K562 (cell line): Measurements from ENCODE around the gene MYLK4. TPM values are rescaled to one million over a fixed set of nuclear protein-coding genes. Genes with fewer than 3 reads are reported as not detected.

Experiments
- ARID3B ChIP-seq: fragments of 250-450 bp; sonication (Bioruptor Pico); IDR thresholded peaks from 2 replicates; pipeline ENCODE4 v1.4.0; 2020; ENCODE audit warnings: borderline replicate concordance
- BCOR ChIP-seq: fragments of 450-650 bp; IDR thresholded peaks from 2 replicates; pipeline ENCODE4 v1.6.1; 2016
- BRD9 ChIP-seq: fragments of 450-650 bp; IDR thresholded peaks from 2 replicates; pipeline ENCODE4 v1.6.1; 2018; ENCODE audit warnings: low read depth; ENCODE audit not compliant: partially characterized antibody
- CREB3 ChIP-seq: fragments of 450-650 bp; conservative IDR thresholded peaks from 2 replicates; pipeline ENCODE4 v1.6.1; 2016; ENCODE audit warnings: missing genetic modification characterization, low read depth, mild to moderate bottlenecking, missing compliant biosample characterization, moderate library complexity
- CREBBP ChIP-seq: IDR thresholded peaks from one replicate; pipeline ENCODE4 v1.6.1; 2012; ENCODE audit warnings: low read depth, mild to moderate bottlenecking, control low read depth, inconsistent platforms, low read length
- ETS2 ChIP-seq: IDR thresholded peaks from 2 replicates; pipeline ENCODE4 v1.6.1; 2016; ENCODE audit warnings: borderline replicate concordance, missing genetic modification characterization, mild to moderate bottlenecking, moderate library complexity, missing compliant biosample characterization; ENCODE audit not compliant: poor library complexity, severe bottlenecking
- ETV6 ChIP-seq, 3 experiments: fragments of 150-350 bp in 1 of 3; sonication (generic) in 1 of 3; formaldehyde crosslinking in 1 of 3; IDR thresholded peaks; 2 replicates each; pipeline versions ENCODE4 v1.6.1 to v1.8.0; 2014 to 2022; ENCODE audit warnings: borderline replicate concordance in 2 of 3, low read depth in 2 of 3, antibody characterized with exemption in 1 of 3, low read length in 1 of 3, mild to moderate bottlenecking in 1 of 3, missing genetic modification reagents in 1 of 3
- FUS ChIP-seq: fragments of 200-400 bp; formaldehyde crosslinking; optimal IDR thresholded peaks from 2 replicates; pipeline ENCODE3; 2017; ENCODE audit warnings: low read depth, low read length
- HDAC8 ChIP-seq: fragments of 450-650 bp; IDR thresholded peaks from 2 replicates; pipeline ENCODE4 v1.6.1; 2016; ENCODE audit warnings: mild to moderate bottlenecking, missing genetic modification characterization, moderate library complexity, missing compliant biosample characterization
- HEY1 ChIP-seq: fragments of 250-450 bp; sonication (Bioruptor Pico); IDR thresholded peaks from 2 replicates; pipeline ENCODE4 v1.5.0; 2020; ENCODE audit warnings: mild to moderate bottlenecking, moderate library complexity, borderline replicate concordance
- NCOA4 ChIP-seq: fragments of 450-650 bp; IDR thresholded peaks from 2 replicates; pipeline ENCODE4 v1.6.1; 2018; ENCODE audit warnings: mild to moderate bottlenecking; ENCODE audit not compliant: partially characterized antibody
- NEUROD1 ChIP-seq: fragments of 150-350 bp; IDR thresholded peaks from 2 replicates; pipeline ENCODE4 v1.6.1; 2014; ENCODE audit warnings: borderline replicate concordance, low read length, low read depth; ENCODE audit not compliant: partially characterized antibody
- NFATC3 ChIP-seq: fragments of 450-650 bp; IDR thresholded peaks from 2 replicates; pipeline ENCODE4 v1.6.1; 2017; ENCODE audit warnings: mild to moderate bottlenecking
- NR1H2 ChIP-seq: sonication (generic); formaldehyde crosslinking; IDR thresholded peaks from 2 replicates; pipeline ENCODE4 v1.4.0; 2020; ENCODE audit warnings: mild to moderate bottlenecking, missing genetic modification reagents
- PPARD ChIP-seq: fragments of 250-450 bp; sonication (Bioruptor Pico); IDR thresholded peaks from 2 replicates; pipeline ENCODE4 v1.8.0; 2022; ENCODE audit warnings: inconsistent platforms, mild to moderate bottlenecking, moderate library complexity
- SIN3A ChIP-seq, 2 experiments: fragments of 150-350 bp in 1 of 2; IDR thresholded peaks; 2 replicates each; pipeline ENCODE4 v1.6.1; 2011 to 2016; ENCODE audit warnings: borderline replicate concordance in 2 of 2, low read depth in 2 of 2, low read length in 2 of 2, mild to moderate bottlenecking in 2 of 2, moderate library complexity in 2 of 2; ENCODE audit not compliant: control insufficient read depth in 1 of 2
- SMC3 ChIP-seq: conservative IDR thresholded peaks from 2 replicates; pipeline ENCODE4 v1.6.1; 2011; ENCODE audit warnings: low read depth, low read length, improper control_type of control experiment; ENCODE audit not compliant: insufficient read depth
- TAF1 ChIP-seq: IDR thresholded peaks from 2 replicates; pipeline ENCODE4 v1.6.1; 2011; ENCODE audit warnings: mild to moderate bottlenecking, low read length, moderate library complexity; ENCODE audit not compliant: insufficient read depth, control insufficient read depth, severe bottlenecking; ENCODE audit errors: extremely low read depth
- ZC3H8 ChIP-seq: fragments of 450-650 bp; IDR thresholded peaks from 2 replicates; pipeline ENCODE4 v1.6.1; 2017
- ZHX1 ChIP-seq: fragments of 150-350 bp; conservative IDR thresholded peaks from 2 replicates; pipeline ENCODE4 v1.6.1; 2014; ENCODE audit warnings: low read length
- ZNF23 ChIP-seq: fragments of 250-450 bp; sonication (Bioruptor Pico); IDR thresholded peaks from 2 replicates; pipeline ENCODE4 v1.4.0; 2020; ENCODE audit warnings: mild to moderate bottlenecking
- ZNF511 ChIP-seq: sonication (generic); formaldehyde crosslinking; IDR thresholded peaks from 2 replicates; pipeline ENCODE4 v1.8.0; 2022; ENCODE audit warnings: mild to moderate bottlenecking, missing genetic modification reagents
- ZNF830 ChIP-seq: fragments of 250-450 bp; sonication (Bioruptor Pico); IDR thresholded peaks from 2 replicates; pipeline ENCODE4 v1.5.0; 2021; ENCODE audit warnings: mild to moderate bottlenecking
- polyA plus RNA-seq, 8 experiments: library from polyadenylated mRNA; depleted of rRNA in 4 of 8; stranded (reverse) in 5 of 8; unstranded in 3 of 8; fragments of >200 nt; fragmentation: Nextera tagmentation in 2 of 8; fragmentation: Illumina TruSeq in 1 of 8; extraction: Ambion mirVana in 2 of 8; extraction: Trizol in 1 of 8; gene quantifications; 2 replicates each; pipeline versions ENCODE4 v1.2.1 to v1.2.3, GENCODE V29; 2011 to 2014; ENCODE audit warnings: inconsistent platforms in 1 of 8, missing spikeins in 1 of 8
- total RNA-seq, 7 experiments: library from RNA; depleted of rRNA in 6 of 7; stranded (reverse); fragments of >200 nt in 6 of 7; fragmentation: Illumina TruSeq in 2 of 7; extraction: Trizol in 2 of 7; gene quantifications; 2 replicates each; pipeline versions ENCODE4 v1.2.1 to v1.2.3, GENCODE V29; 2011 to 2021; ENCODE audit warnings: low replicate concordance in 1 of 7

MYLK4 gene
- total and polyA plus RNA-seq, 9 of the 15 experiments (the other 6 are each of a cell fraction or from before 2014, with no cell fraction given): 0.01 to 0.15 (median 0.06) TPM

GRCh38 chr6:2725999-2726567, 24.6 kb downstream of the MYLK4 start (continued):
- no peak for TF ChIP-seq ZNF23 (CRISPR knock-in tag)
- TF ChIP-seq ZNF511 (CRISPR knock-in tag): no peak
- TF ChIP-seq ZHX1: no peak
- TF ChIP-seq NFATC3: no peak
- no peak for TF ChIP-seq ETV6 (IDR thresholded peaks at IDR 0.05; ENCODE audit: borderline replicate concordance in 1 of 2, low read depth in 2 of 2, low read length in 1 of 2)
- TF ChIP-seq ETV6 (CRISPR knock-in tag; IDR thresholded peaks at IDR 0.05; ENCODE audit: borderline replicate concordance): no peak
- no peak for TF ChIP-seq BRD9
- no peak for TF ChIP-seq ETS2 (tag)
- TF ChIP-seq SIN3A (IDR thresholded peaks at IDR 0.05; ENCODE audit: borderline replicate concordance in 2 of 2, control insufficient read depth in 1 of 2, low read depth in 2 of 2, low read length in 2 of 2): no peak
- no peak for TF ChIP-seq SMC3
- no peak for TF ChIP-seq FUS
- no peak for TF ChIP-seq TAF1
- TF ChIP-seq PPARD (CRISPR knock-in tag): no peak
- TF ChIP-seq CREBBP: no peak
- TF ChIP-seq HDAC8 (tag): no peak
- TF ChIP-seq NR1H2 (CRISPR knock-in tag): no peak
- no peak for TF ChIP-seq ZC3H8
- 0 out of 2 replicates have a peak, but pooled peaks have one; percentile 28 for TF ChIP-seq CREB3 (tag)
- no peak for TF ChIP-seq NCOA4
- no peak for TF ChIP-seq ZNF830
- TF ChIP-seq BCOR: no peak
- TF ChIP-seq HEY1 (CRISPR knock-in tag): 0 out of 2 replicates have a peak, but pooled peaks have one; percentile 8
- no peak for TF ChIP-seq NEUROD1
- TF ChIP-seq ARID3B (CRISPR knock-in tag): no peak
